Measurements from ENCODE around the gene BICDL1.

GRCh38 chr12:120116792-120117651 lies 128.0 kb downstream of the BICDL1 start:
- no peak for TF ChIP-seq CTCF (IDR thresholded peaks at IDR 0.05)
- TF ChIP-seq POLR2AphosphoS5 (IDR thresholded peaks at IDR 0.05): peak; percentile 74
